ENCODE data around the gene PCGF2. TPM values are rescaled to one million over a fixed set of nuclear protein-coding genes. Genes with fewer than 3 reads are reported as not detected.

PCGF2 gene
- total and polyA plus RNA-seq, 3 experiments from 2014 or later = 0.09 to 0.89 (median 0.72) TPM

GRCh38 chr17:38707678-38708351 lies 40.3 kb downstream of the PCGF2 start:
- Histone ChIP-seq H3K9me3 (ENCODE audit: low read length) (no peaks in the 10 kb centered on the region), H3K36me3 (ENCODE audit: insufficient read depth, low read length) (peaks cover 51% of the 10 kb centered on the region), H3K4me3 (ENCODE audit: low read length) (peak overlapping the region; percentile 67), H3K4me1 (ENCODE audit: insufficient read depth, low read length) (peaks cover 52% of the 10 kb centered on the region), H3K27ac (ENCODE audit: low read depth, low read length) (no peak overlapping the region), H3K27me3 (ENCODE audit: insufficient read depth, low read length, poor library complexity, severe bottlenecking) (no peaks in the 10 kb centered on the region)
- POLR2A ChIA-PET = interaction anchor here (0.5 to 1.3 kb wide), 6 partner anchors 9 to 27 kb away, joined by 3 to 8 read pairs (median 6); no protein-coding TSS in a partner anchor
- peak overlapping the region; percentile 23 to 99 (median 94) for H3K4me3 Mint-ChIP-seq
- H3K36me3 Mint-ChIP-seq = peaks cover 0 to 76% (median 12%) of the 10 kb centered on the region in 3 donors
- no peaks in the 10 kb centered on the region for H3K27me3 Mint-ChIP-seq
- H3K9me3 Mint-ChIP-seq = no peaks in the 10 kb centered on the region
- peak overlapping the region; percentile 29 to 97 (median 91) for H3K27ac Mint-ChIP-seq
- CTCF ChIA-PET = interaction anchor here (1.0 to 3.7 kb wide), 5 partner anchors 8 to 45 kb away, joined by 3 to 26 read pairs (median 3); no protein-coding TSS in a partner anchor
- peaks cover 51 to 62% (median 52%) of the 10 kb centered on the region in 3 donors for H3K4me1 Mint-ChIP-seq
- DNase-seq = no peak

GRCh38 chr17:38706505-38707216 lies 41.5 kb downstream of the PCGF2 start:
- peaks cover 50 to 64% (median 54%) of the 10 kb centered on the region in 3 donors for H3K4me1 Mint-ChIP-seq
- H3K4me3 Mint-ChIP-seq = peak overlapping the region; percentile 93 to 99 (median 94)
- no peaks in the 10 kb centered on the region for H3K27me3 ChIP-seq (ENCODE audit: insufficient read depth, low read length, poor library complexity, severe bottlenecking)
- peaks cover 0 to 73% (median 12%) of the 10 kb centered on the region in 3 donors for H3K36me3 Mint-ChIP-seq
- ChIA-PET CTCF (interaction anchor here (0.8 to 3.7 kb wide), 8 partner anchors 9 to 163 kb away, joined by 3 to 26 read pairs (median 3); partner anchors contain the start of gene LASP1), POLR2A (interaction anchor here (0.6 to 3.6 kb wide), 9 partner anchors 10 to 162 kb away, joined by 3 to 56 read pairs (median 3); partner anchors contain the start of gene RPL23)
- H3K9me3 ChIP-seq (ENCODE audit: low read length) = no peaks in the 10 kb centered on the region
- DNase-seq = peak in 4 of 5 donors; percentile 26 to 61 (median 43)
- peak overlapping the region; percentile 67 for H3K4me3 ChIP-seq (ENCODE audit: low read length)
- H3K4me1 ChIP-seq (ENCODE audit: insufficient read depth, low read length) = peaks cover 56% of the 10 kb centered on the region
- H3K27ac Mint-ChIP-seq = peak overlapping the region; percentile 78 to 98 (median 92)
- no peaks in the 10 kb centered on the region for H3K9me3 Mint-ChIP-seq
- no peaks in the 10 kb centered on the region for H3K27me3 Mint-ChIP-seq
- H3K36me3 ChIP-seq (ENCODE audit: insufficient read depth, low read length) = peaks cover 40% of the 10 kb centered on the region
- peak overlapping the region; percentile 34 for H3K27ac ChIP-seq (ENCODE audit: low read depth, low read length)

- POLR2A ChIA-PET = interaction anchor here (0.5 to 3.6 kb wide), 5 partner anchors 22 to 389 kb away, joined by 3 to 56 read pairs (median 6); partner anchors contain the start of gene RPL23
- H3K9me3 Mint-ChIP-seq = no peaks in the 10 kb centered on the region
- H3K36me3 Mint-ChIP-seq = peaks cover 0 to 69% (median 12%) of the 10 kb centered on the region in 3 donors
- Histone ChIP-seq H3K4me1 (ENCODE audit: insufficient read depth, low read length) (peaks cover 60% of the 10 kb centered on the region), H3K36me3 (ENCODE audit: insufficient read depth, low read length) (peaks cover 33% of the 10 kb centered on the region), H3K27me3 (ENCODE audit: insufficient read depth, low read length, poor library complexity, severe bottlenecking) (no peaks in the 10 kb centered on the region), H3K9me3 (ENCODE audit: low read length) (no peaks in the 10 kb centered on the region), H3K4me3 (ENCODE audit: low read length) (peak overlapping the region; percentile 67), H3K27ac (ENCODE audit: low read depth, low read length) (peak overlapping the region; percentile 34)
- peak in 3 of 5 donors; percentile 21 to 60 (median 41) for DNase-seq
- H3K4me3 Mint-ChIP-seq = peak overlapping the region; percentile 93 to 99 (median 94)
- peak overlapping the region; percentile 78 to 98 (median 92) for H3K27ac Mint-ChIP-seq
- peaks cover 55 to 66% (median 61%) of the 10 kb centered on the region in 3 donors for H3K4me1 Mint-ChIP-seq
- CTCF ChIA-PET = interaction anchor here (0.9 to 3.7 kb wide), 6 partner anchors 23 to 148 kb away, joined by 3 to 26 read pairs (median 4); partner anchors contain the start of gene CISD3
- no peaks in the 10 kb centered on the region for H3K27me3 Mint-ChIP-seq
These were observed 42.2 kb downstream of the PCGF2 start for GRCh38 chr17:38705803-38706504.

- Histone ChIP-seq H3K4me1 (ENCODE audit: insufficient read depth, low read length) (peaks cover 57% of the 10 kb centered on the region), H3K27me3 (ENCODE audit: insufficient read depth, low read length, poor library complexity, severe bottlenecking) (no peaks in the 10 kb centered on the region), H3K27ac (ENCODE audit: low read depth, low read length) (peak overlapping the region; percentile 34), H3K9me3 (ENCODE audit: low read length) (no peaks in the 10 kb centered on the region), H3K36me3 (ENCODE audit: insufficient read depth, low read length) (peaks cover 28% of the 10 kb centered on the region), H3K4me3 (ENCODE audit: low read length) (peak overlapping the region; percentile 67)
- peak overlapping the region in 2 of 8 donors; percentile 82 to 93 for H3K27ac Mint-ChIP-seq
- POLR2A ChIA-PET = interaction anchor here (0.6 to 3.6 kb wide), 8 partner anchors 11 to 148 kb away, joined by 3 to 56 read pairs (median 4); partner anchors contain the start of genes PSMB3 and RPL23
- no peaks in the 10 kb centered on the region for H3K9me3 Mint-ChIP-seq
- H3K4me1 Mint-ChIP-seq = peaks cover 51 to 64% (median 58%) of the 10 kb centered on the region in 3 donors
- DNase-seq = no peak
- no peaks in the 10 kb centered on the region for H3K27me3 Mint-ChIP-seq
- CTCF ChIA-PET = interaction anchor here (0.7 to 3.7 kb wide), 5 partner anchors 23 to 32 kb away, joined by 3 to 26 read pairs (median 4); partner anchors contain the start of gene CISD3
- H3K4me3 Mint-ChIP-seq = peak overlapping the region; percentile 60 to 99 (median 94)
- H3K36me3 Mint-ChIP-seq = peaks cover 0 to 64% (median 12%) of the 10 kb centered on the region in 3 donors
These were observed 42.7 kb downstream of the PCGF2 start for GRCh38 chr17:38705523-38705802.

GRCh38 chr17:38704606-38705522 lies 43.3 kb downstream of the PCGF2 start, which contains the start of gene MLLT6:
TSS of gene MLLT6 (plus strand) at chr17:38705273. CDS start at chr17:38705633, 360 bp downstream.
- ChIA-PET CTCF (interaction anchor here (0.7 to 3.7 kb wide), 8 partner anchors 24 to 147 kb away, joined by 3 to 26 read pairs (median 4); partner anchors contain the start of gene CISD3), POLR2A (interaction anchor here (0.6 to 3.6 kb wide), 9 partner anchors 11 to 94 kb away, joined by 3 to 56 read pairs (median 4); partner anchors contain the start of genes PIP4K2B and PSMB3)
- H3K27ac Mint-ChIP-seq = peak within 1 kb of the TSS; percentile 93 to 100 (median 98)
- H3K27me3 Mint-ChIP-seq = no peaks in the 10 kb centered on the region
- peak within 1 kb of the TSS; percentile 93 to 99 (median 94) for H3K4me3 Mint-ChIP-seq
- H3K27ac ChIP-seq (ENCODE audit: low read depth, low read length) = peak within 1 kb of the TSS; percentile 90
- H3K9me3 ChIP-seq (ENCODE audit: low read length) = no peaks in the 10 kb centered on the region
- H3K4me3 ChIP-seq (ENCODE audit: low read length) = peak within 1 kb of the TSS; percentile 93
- H3K27me3 ChIP-seq (ENCODE audit: insufficient read depth, low read length, poor library complexity, severe bottlenecking) = no peaks in the 10 kb centered on the region
- H3K36me3 Mint-ChIP-seq = peaks cover 0 to 58% (median 9%) of the 10 kb centered on the region in 3 donors
- H3K36me3 ChIP-seq (ENCODE audit: insufficient read depth, low read length) = peaks cover 22% of the 10 kb centered on the region
- peaks cover 46 to 63% (median 57%) of the 10 kb centered on the region in 3 donors for H3K4me1 Mint-ChIP-seq
- H3K4me1 ChIP-seq (ENCODE audit: insufficient read depth, low read length) = peaks cover 51% of the 10 kb centered on the region
- peak; percentile 74 to 88 (median 78) for DNase-seq
- no peaks in the 10 kb centered on the region for H3K9me3 Mint-ChIP-seq

- Mint-ChIP-seq H3K27ac (peak overlapping the region; percentile 93 to 100 (median 96)), H3K4me1 (peaks cover 40 to 55% (median 49%) of the 10 kb centered on the region in 3 donors), H3K9me3 (no peaks in the 10 kb centered on the region), H3K4me3 (peak overlapping the region; percentile 92 to 99 (median 94)), H3K36me3 (peaks cover 0 to 49% (median 4%) of the 10 kb centered on the region in 3 donors), H3K27me3 (no peaks in the 10 kb centered on the region)
- Histone ChIP-seq H3K9me3 (ENCODE audit: low read length) (no peaks in the 10 kb centered on the region), H3K36me3 (ENCODE audit: insufficient read depth, low read length) (peaks cover 13% of the 10 kb centered on the region), H3K27ac (ENCODE audit: low read depth, low read length) (peak overlapping the region; percentile 90), H3K4me1 (ENCODE audit: insufficient read depth, low read length) (peaks cover 42% of the 10 kb centered on the region), H3K4me3 (ENCODE audit: low read length) (peak overlapping the region; percentile 93), H3K27me3 (ENCODE audit: insufficient read depth, low read length, poor library complexity, severe bottlenecking) (no peaks in the 10 kb centered on the region)
- POLR2A ChIA-PET = interaction anchor here (0.6 to 3.6 kb wide), 7 partner anchors 12 to 95 kb away, joined by 3 to 56 read pairs (median 4); partner anchors contain the start of genes PIP4K2B and PSMB3
- CTCF ChIA-PET = interaction anchor here (0.8 to 3.7 kb wide), 4 partner anchors 25 to 146 kb away, joined by 4 to 26 read pairs (median 4); partner anchors contain the start of gene CISD3
- peak; percentile 53 to 83 (median 66) for DNase-seq
These were observed 44.2 kb downstream of the PCGF2 start for GRCh38 chr17:38703742-38704605.
